ENCODE measurements around the gene CDH8. TPM values are rescaled to one million over a fixed set of nuclear protein-coding genes. Genes with fewer than 3 reads are reported as not detected.

CDH8 gene
- total and polyA plus RNA-seq, 2 of the 4 experiments (the other 2 are of a cell fraction), result not detected

DNA sequence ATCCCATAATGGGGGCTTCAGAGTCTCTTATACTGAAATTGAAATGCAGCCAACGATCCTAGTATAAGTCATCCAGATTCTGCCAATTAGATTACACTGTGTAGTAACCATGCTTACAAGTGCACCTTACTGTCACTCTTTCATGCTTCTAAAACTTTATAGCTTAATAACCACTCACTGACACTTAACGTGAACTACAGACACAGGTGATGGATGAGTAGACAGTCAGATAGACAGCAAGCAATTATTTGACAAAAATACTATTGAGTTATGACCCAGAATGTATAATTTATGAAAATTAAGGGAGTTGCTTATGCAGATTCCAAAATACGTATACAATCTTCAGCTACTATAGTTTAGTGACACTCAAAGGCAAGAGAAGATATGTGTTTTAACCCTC, 6.3 kb downstream of the CDH8 start:
- Histone ChIP-seq H4K20me1 (ENCODE audit: insufficient read depth, low read length) (no peaks in the 10 kb centered on the region), H4K8ac (ENCODE audit: low read depth in 2 of 2, low read length in 2 of 2) (no peak overlapping the region), H3K27ac (ENCODE audit: insufficient read depth, low read length) (no peak overlapping the region), H3K4me3 (ENCODE audit: insufficient read depth, low read depth, low read length) (no peak overlapping the region), H3K23ac (ENCODE audit: low read depth, low read length) (no peak overlapping the region), H3K4me2 (ENCODE audit: low read depth, low read length) (no peak overlapping the region), H2AK9ac (replicated peaks; ENCODE audit: low read depth, low read length, poor library complexity) (no peak overlapping the region), H3K9ac (ENCODE audit: low read depth, low read length) (no peak overlapping the region), H2BK20ac (ENCODE audit: low read depth, low read length) (no peak overlapping the region), H3K14ac (replicated peaks; ENCODE audit: low read depth, low read length) (no peak overlapping the region), H3K56ac (ENCODE audit: extremely low read depth, insufficient read depth, low read length) (no peak overlapping the region), H2AFZ (replicated peaks; ENCODE audit: low read length, poor library complexity) (no peak overlapping the region), H3K79me1 (ENCODE audit: low read depth in 1 of 2, low read length in 2 of 2) (no peaks in the 10 kb centered on the region), H3K18ac (ENCODE audit: low read depth, low read length) (no peak overlapping the region), H3K36me3 (ENCODE audit: control insufficient read depth, insufficient read depth, low read length) (no peaks in the 10 kb centered on the region), H3K4ac (ENCODE audit: low read depth, low read length) (no peak overlapping the region), H2BK15ac (ENCODE audit: low read depth, low read length) (no peak overlapping the region), H4K91ac (ENCODE audit: insufficient read depth, low read depth, low read length) (no peak overlapping the region), H3K4me1 (ENCODE audit: control insufficient read depth, insufficient read depth, low read length) (no peaks in the 10 kb centered on the region), H2AK5ac (ENCODE audit: low read depth, low read length) (no peak overlapping the region), H3K9me1 (ENCODE audit: insufficient read depth, low read length) (no peaks in the 10 kb centered on the region), H4K5ac (ENCODE audit: low read depth, low read length) (no peak overlapping the region), H3K27me3 (ENCODE audit: control insufficient read depth, insufficient read depth, low read length) (no peaks in the 10 kb centered on the region), H2BK120ac (ENCODE audit: low read depth, low read length) (no peak overlapping the region), H3K9me3 (ENCODE audit: control insufficient read depth, insufficient read depth, low read length) (0 out of 2 replicates have a peak, but pooled peaks cover 4% of the 10 kb centered on the region), H2BK5ac (ENCODE audit: low read depth, low read length, poor library complexity, severe bottlenecking) (no peak overlapping the region)
- ATAC-seq (ENCODE audit: low read depth) (no peak), DNase-seq (no peak)
- ChIA-PET POLR2A (ENCODE audit: unreplicated experiment) (no interaction called here), CTCF (no interaction called here)
- WGBS, 2 experiments (ENCODE audit: extremely low coverage in 2 of 2, insufficient read length in 1 of 2), result no CpG with 5 or more reads among the region's 3 CpGs
- dilution Hi-C loops (cut with HindIII; ENCODE audit: low sequenced_read_pairs, unreplicated experiment), result no loop called here
- in situ Hi-C loops (cut with MboI; ENCODE audit: low sequenced_read_pairs), result no loop called here
- TF ChIP-seq ELK1 (IDR thresholded peaks at IDR 0.05; ENCODE audit: borderline replicate concordance, low read depth, low read length) (no peak), BHLHE40 (IDR thresholded peaks at IDR 0.05; ENCODE audit: low read depth, low read length) (no peak), CHD1 (IDR thresholded peaks at IDR 0.05; ENCODE audit: low read depth, low read length) (no peak), MAZ (IDR thresholded peaks at IDR 0.05; ENCODE audit: borderline replicate concordance, low read depth, low read length) (no peak), USF2 (IDR thresholded peaks at IDR 0.05; ENCODE audit: low read depth, low read length) (no peak), MXI1 (IDR thresholded peaks at IDR 0.05; ENCODE audit: borderline replicate concordance, low read depth, low read length) (no peak), RCOR1 (IDR thresholded peaks at IDR 0.05; ENCODE audit: insufficient replicate concordance, low read length) (no peak), FOS (IDR thresholded peaks at IDR 0.05; ENCODE audit: low read depth, low read length) (no peak), RFX5 (IDR thresholded peaks at IDR 0.05; ENCODE audit: low read depth, low read length) (no peak), CEBPB (IDR thresholded peaks at IDR 0.05; ENCODE audit: low read depth, low read length) (no peak), RAD21 (IDR thresholded peaks at IDR 0.05; ENCODE audit: low read length) (no peak), NFE2L2 (IDR thresholded peaks at IDR 0.05; ENCODE audit: low read depth, low read length) (no peak), SMC3 (IDR thresholded peaks at IDR 0.05; ENCODE audit: low read depth, low read length) (no peak), MAFK (IDR thresholded peaks at IDR 0.05; ENCODE audit: low read depth, low read length) (no peak), POLR2A (IDR thresholded peaks at IDR 0.05; ENCODE audit: low read depth, low read length) (no peak)
- TF ChIP-seq, protein P1, sequence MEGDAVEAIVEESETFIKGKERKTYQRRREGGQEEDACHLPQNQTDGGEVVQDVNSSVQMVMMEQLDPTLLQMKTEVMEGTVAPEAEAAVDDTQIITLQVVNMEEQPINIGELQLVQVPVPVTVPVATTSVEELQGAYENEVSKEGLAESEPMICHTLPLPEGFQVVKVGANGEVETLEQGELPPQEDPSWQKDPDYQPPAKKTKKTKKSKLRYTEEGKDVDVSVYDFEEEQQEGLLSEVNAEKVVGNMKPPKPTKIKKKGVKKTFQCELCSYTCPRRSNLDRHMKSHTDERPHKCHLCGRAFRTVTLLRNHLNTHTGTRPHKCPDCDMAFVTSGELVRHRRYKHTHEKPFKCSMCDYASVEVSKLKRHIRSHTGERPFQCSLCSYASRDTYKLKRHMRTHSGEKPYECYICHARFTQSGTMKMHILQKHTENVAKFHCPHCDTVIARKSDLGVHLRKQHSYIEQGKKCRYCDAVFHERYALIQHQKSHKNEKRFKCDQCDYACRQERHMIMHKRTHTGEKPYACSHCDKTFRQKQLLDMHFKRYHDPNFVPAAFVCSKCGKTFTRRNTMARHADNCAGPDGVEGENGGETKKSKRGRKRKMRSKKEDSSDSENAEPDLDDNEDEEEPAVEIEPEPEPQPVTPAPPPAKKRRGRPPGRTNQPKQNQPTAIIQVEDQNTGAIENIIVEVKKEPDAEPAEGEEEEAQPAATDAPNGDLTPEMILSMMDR (conservative IDR thresholded peaks at IDR 0.05; ENCODE audit: low read depth, low read length), result no peak
- intact Hi-C loops (cut with micrococcal nuclease), result no loop called here
- no TSS peak for BruUV-seq (replicated peaks)
